ENCODE measurements around the gene TP53I3.
"Not testable (repeated sequence)": the region's sequence is repeated elsewhere in the genome, so short reads cannot be mapped to it uniquely, and the experiment has no call there.

TP53I3 gene, protein sequence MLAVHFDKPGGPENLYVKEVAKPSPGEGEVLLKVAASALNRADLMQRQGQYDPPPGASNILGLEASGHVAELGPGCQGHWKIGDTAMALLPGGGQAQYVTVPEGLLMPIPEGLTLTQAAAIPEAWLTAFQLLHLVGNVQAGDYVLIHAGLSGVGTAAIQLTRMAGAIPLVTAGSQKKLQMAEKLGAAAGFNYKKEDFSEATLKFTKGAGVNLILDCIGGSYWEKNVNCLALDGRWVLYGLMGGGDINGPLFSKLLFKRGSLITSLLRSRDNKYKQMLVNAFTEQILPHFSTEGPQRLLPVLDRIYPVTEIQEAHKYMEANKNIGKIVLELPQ

DNA sequence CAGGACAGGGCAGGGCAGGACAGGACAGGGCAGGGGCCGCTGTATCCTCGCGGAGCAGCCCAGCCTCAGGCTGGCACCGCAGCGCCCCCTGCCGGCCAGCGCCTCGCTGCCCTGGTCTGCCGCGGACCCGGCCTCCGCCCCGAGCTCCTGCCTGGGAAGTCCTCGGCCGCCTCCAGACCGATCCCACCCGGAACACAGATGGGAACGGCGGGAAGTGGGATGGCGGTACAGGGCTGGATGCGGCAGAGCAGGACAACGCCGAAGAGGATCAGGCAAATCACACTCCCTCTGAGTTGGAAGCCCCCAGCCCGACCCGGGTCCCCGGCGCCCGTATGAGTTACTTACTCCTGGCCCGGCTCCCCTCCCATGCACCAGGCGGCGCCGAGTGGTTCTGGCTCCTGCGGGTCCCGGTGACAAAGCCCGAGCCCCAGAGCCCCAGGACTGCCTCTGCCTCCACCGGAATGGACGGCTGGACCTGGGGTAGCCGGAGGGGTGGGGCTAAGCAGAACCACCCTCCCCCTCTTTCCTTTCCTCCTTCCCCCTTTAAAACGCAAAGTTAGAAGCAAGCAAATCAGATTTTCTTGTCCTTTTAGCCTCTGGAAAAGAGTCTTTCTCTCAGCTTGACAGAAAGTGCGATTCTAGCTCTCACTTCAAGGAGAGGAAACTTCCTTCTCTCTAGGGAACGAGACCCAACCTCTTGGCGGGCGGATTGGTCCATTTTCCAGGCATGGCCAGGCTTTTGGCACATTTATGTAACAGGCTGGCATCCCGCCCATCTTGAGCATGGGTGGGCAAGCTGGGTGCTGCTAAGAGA is at the start of gene TP53I3:
Gene TP53I3, minus strand, starts transcription at position 449 of the 814 bp plus-strand sequence. CDS start 508 bp downstream, outside the sequence.
- DNase-seq = peak; percentile 50 to 93 (median 84)
- intact Hi-C loops (cut with DNase I) = loop anchor here (10.0 kb wide), 1 partner anchor 260 kb away; no protein-coding TSS in a partner anchor

DNA sequence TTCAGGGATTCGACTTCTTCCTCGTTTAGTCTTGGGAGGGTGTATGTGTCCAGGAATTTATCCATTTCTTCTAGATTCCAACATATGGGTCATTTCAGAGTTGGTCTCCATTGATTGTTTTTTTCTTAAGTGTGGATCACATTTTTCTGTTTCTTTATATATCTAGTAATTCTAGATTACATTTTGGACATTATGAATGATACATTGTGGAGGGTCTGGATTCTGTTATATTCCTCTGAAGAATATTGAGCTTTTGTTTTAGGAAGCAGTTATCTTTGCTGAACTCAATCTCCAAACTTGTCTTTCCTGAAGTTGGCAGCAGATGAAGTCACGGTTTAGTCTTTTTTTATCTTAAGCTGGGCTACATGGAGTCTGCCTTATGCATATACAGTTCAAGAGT is 47.9 kb upstream of the TP53I3 start:
- intact Hi-C loops (cut with DNase I) = no loop called here
- no peak for DNase-seq

DNA sequence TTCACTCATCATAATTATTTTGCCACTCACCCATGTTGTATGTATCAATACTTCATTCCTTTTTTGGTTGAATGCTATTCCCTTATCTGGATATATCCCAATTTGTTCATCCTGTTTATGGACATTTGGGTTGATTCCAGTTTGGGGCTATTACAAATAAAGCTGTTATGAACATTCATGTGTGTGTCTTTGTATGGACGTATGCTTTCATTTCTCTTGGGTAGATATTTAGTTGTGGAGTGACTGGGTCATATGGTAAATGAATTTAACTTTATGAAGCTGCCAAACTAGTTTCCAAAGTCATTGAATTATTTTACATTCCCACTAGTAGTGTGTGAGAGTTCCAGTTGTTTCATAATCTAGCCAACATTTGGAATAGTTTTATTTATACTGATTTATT is 41.3 kb upstream of the TP53I3 start:
- no peak for DNase-seq
- intact Hi-C loops (cut with DNase I) = loop anchor here (10.0 kb wide), 1 partner anchor 51 kb away; the partner anchor contains the start of gene SF3B6

DNA sequence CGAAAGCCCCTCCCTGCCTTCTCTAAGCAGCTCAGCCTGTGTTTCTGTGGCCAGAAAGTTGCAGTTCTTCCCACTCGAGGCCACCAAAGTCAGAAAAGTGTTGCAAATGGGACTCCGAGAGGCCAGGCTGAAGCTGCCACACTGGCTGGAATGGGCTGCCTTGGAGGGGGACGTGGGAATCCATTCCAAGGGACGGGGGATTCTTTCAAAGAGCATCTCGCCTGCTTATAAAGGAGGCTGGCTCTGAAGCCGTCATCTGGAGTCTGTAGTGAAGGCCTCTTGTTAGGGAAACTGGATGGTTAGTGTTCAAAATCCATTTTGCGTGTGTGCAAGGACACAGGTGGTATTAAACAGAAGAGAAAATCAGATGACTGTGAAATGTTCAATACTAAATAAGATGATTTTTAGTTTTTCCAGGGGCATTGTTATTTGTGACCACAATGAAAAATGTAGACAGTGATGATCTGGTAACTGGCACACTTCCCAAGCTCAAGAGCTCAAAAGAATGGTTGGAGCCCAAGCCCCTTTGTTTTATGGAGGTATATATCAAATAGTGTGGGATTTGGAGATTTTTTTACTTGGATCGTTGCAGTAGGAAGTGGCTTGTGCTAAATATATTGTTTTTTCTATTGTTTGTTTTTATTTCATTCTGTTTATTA is 39.4 kb upstream of the TP53I3 start:
- peak in 2 of 42 donors; percentile 49 to 50 for DNase-seq
- intact Hi-C loops (cut with DNase I) = loop anchor here (10.0 kb wide), 1 partner anchor 49 kb away; the partner anchor contains the start of gene SF3B6

DNA sequence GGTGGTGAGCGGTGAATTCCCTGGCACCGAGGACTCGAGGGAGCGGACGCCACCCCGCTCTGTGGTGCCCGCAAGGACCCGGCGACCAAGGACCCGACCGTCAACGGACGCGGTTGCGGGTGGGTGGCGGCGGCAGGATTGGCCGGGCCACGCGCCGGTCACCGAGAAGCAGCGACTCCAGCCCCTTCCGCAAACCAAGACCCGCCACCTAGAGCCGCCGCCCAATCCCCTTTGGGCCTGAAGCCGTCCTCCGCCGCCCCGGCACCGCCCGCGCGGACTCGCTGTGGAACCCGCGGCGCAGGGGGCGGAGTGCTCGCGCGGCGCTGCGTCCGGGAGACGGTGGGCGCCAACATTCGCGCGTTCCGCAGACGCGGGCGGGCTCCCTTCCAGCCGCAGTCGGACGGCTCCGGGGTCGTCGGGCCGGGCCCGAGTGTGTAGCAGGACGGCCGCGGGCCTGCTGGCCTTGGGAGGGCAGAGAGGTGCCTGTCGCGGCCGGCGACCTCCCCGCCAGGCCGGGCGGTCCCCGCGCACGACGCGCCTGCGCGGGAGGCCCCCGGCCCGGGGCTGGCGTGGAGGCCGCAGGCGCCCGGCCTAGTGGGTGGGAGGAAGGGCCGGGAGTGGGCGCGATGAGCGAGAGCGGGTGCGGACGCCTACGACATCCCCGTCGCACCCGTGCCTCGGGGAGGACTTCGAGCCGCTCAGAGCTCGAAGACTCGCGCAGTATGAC is 38.7 kb upstream of the TP53I3 start, which contains the start of the genes FAM228B and PFN4:
Gene FAM228B, plus strand, starts transcription at position 275 of the 727 bp plus-strand sequence. CDS start 893 bp downstream, outside the sequence.
Gene PFN4, minus strand, starts transcription at position 140 of the 727 bp plus-strand sequence. CDS start 799 bp downstream, outside the sequence.
- intact Hi-C loops (cut with DNase I) = loop anchor here (10.0 kb wide), 1 partner anchor 49 kb away; the partner anchor contains the start of gene SF3B6
- DNase-seq = peak; percentile 71 to 94 (median 89)

DNA sequence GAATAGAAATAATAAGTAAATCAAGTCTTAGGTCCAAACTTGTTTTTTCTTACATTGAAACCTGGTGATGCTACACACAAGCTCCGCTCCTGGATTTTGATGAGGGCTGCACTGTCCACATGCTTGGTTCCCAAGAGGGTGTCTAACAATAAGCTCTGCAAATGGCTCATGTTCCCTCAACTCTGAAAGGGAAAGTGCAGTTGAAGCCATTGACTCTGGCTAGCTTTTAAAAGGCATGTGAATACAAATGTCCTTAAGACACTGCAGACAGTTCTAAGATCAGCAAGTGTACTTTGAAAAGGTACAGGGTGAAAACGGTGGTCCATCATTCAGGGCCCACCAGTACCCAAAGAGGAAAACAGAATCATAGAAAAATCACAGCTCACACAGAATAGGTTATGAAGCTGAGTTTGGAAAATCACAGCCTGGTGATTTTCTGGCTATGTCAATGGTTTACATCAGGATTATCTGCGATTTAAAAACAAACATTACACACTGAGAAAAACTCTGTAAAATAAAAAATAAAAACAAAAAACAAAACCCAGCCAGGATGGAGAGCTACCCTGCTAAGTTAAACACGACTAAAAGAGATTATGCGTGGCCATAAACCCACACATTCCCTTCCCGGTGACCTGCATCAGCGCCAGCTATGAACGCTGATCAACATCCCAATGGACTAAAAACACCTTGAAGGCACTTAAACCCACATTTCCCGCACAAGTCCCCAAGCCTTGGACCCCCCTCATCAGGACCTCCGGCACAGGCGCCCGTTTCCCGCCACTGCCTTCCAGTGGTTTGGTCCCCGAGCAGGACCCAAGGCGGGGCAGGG is 37.9 kb upstream of the TP53I3 start:
- DNase-seq = peak in 1 of 42 donors; percentile 10

DNA sequence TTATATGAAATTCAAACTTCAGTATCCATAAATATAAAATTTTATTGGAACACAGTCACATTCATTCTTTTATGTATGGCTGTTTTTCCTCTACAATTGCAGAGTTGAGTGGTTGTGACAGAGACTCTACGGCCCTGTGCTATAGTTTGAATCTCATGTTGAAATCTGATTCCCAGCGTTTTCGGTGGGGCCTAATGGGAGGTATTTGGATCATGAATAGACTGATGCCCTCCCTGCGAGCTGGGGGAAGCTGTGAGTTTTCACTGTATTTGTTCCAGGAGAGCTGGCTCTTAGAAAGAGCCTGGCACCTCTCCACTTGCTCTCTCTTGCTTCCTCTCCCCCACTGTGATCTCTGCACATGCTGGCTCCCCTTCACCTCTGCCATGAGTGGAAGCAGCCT is 36.8 kb upstream of the TP53I3 start:
- peak in 1 of 42 donors; percentile 11 for DNase-seq
- intact Hi-C loops (cut with DNase I) = loop anchor here (10.0 kb wide), 1 partner anchor 47 kb away; the partner anchor contains the start of gene SF3B6

More for the DNA sequence above, 37.9 kb upstream of the TP53I3 start:
- intact Hi-C loops (cut with DNase I) = loop anchor here (10.0 kb wide), 1 partner anchor 48 kb away; the partner anchor contains the start of gene SF3B6

DNA sequence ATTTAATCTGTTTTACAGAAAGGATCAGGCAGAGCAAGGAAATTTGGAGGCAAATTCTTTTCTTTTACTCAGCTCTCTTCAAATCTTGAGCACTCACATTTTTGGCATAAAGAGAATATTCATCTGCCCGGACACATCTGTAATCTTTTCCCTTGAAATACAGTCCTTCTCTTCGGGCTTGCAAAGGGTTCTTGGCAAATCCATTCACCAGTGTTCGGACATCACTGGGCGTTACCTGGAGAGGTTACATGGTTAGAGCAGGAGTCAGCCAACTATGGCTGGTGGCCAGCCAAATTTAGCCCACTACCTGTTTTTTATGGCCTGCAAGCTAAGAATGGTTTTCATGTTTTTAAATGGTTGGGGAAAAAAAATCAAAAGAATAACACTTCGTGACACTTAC is 36.4 kb upstream of the TP53I3 start:
- DNase-seq = no peak
- intact Hi-C loops (cut with DNase I) = loop anchor here (10.0 kb wide), 1 partner anchor 46 kb away; the partner anchor contains the start of gene SF3B6

DNA sequence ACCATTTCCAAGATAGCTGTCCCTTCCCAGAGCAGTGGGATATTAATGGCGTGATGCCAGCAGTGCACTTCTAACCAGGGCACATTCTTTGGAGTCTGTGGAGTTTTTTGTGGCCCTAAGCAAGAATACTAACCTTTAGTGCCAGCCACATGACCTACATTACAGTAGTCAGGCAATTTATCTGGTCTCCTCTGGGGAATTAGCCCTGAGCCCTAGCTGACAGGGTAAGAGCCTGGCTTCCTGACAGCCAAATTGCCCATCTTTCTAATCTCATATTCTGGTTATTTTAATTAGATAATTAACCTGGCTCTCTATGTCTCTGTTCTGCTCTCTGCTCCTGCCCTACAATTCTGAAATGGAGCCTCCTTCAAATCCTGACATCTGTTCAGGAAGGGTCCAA is 33.3 kb upstream of the TP53I3 start:
- DNase-seq = no peak
- intact Hi-C loops (cut with DNase I) = no loop called here

DNA sequence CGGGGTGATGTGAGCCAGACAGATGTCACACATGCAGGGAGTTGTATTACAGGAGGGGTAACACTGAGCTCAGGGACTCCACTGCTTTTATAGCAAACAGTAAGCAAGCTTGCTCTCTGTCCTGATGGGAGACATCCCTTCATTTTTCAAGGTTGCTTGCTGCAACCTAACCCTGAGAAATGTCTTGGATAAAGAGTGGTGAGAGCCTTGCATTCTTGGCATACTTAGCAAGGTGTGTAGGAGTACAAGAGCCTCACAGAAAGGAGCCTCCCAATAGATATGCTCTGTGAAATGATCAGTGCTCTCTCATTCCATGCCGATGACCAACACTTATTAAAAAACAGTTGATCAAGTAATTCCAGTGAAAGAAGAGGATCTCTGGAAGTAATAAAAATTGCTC is 30.4 kb upstream of the TP53I3 start:
- intact Hi-C loops (cut with DNase I) = no loop called here
- no peak for DNase-seq

DNA sequence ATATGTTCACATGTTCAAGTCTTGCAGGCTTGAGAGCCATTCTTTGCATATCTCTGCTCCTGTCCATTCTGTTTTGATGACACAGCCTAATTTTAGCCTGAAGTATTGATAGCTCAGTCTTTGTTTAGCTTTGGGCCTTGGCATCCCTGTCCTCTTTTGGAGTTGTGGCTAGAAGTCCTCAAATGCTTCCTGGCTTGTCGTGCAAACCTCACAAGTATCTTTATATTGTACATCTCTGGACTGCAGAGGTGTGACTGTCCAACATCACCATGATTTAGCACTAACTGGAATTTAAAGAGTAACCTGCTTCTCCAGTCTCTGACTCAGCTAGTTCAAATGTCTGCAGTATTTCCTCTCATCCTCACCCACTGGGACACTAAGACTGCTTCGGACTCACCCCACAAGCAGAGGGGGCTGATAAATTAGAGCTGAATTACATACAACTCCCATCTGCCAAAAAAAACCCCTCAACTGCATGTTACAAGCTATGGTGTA is 26.8 kb upstream of the TP53I3 start:
- intact Hi-C loops (cut with DNase I) = no loop called here
- DNase-seq = no peak

DNA sequence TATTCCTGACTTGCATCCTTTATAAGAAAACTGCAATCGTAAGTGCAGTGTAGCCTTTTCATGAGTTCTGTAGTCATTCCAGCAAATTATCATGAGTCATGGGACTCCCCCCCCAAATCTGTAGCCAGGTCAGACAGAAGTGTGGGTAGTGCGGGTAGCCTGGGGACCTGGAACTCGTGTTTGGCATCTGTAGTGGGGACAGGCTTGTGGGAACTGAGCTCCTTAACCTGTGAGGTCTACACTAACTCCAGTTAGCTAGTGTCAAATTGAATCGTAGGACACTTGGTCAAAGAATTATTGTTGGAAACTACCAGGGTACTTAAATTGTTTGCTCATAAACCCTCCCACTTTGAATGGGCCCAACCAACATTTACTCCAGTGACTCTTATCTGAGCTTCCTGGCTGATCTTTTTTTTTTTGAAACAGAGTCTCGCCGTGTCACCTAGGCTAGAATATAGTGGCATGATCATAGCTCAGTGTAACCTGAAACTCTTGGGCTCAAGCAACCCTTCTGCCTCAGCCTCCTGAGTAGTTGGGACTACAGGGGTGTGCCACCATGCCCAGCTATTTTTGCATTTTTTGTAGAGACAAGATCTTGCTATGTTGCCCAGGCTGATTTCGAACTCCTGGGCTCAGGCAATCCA is 26.1 kb upstream of the TP53I3 start:
- intact Hi-C loops (cut with DNase I) = no loop called here
- DNase-seq = no peak

DNA sequence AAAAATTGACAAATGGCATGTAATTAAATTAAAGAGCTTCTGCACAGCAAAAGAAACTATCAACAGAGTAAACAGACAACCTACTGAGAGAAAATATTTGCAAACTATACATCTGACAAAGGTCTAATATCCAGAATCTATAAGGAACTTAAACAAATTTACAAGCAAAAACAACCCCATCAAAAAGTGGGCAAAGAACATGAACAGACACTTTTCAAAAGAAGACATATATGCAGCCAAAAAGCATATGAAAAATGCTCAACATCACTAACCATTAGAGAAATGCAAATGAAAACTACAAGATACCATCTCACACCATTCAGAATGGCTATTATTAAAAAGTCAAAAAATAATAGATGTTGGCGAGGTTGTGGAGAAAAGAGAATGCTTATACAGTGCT is 24.8 kb upstream of the TP53I3 start:
- intact Hi-C loops (cut with DNase I); DNase-seq: not testable (repeated sequence)

DNA sequence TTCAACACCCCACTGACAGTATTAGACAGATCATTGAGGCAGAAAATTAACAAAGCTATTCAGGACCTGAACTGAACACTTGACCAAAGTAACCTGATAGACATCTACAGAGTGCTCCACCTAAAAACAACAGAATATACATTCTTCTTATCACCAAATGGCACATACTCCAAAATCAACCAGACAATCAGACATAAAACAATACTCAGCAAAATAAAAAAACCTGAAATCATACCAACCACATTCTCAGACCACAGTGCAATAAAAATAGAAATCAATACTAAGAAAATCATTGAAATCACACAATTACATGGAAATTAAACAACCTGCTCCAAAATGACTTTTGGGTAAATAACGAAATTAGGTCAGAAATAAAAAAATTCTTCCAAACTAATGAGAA is 22.7 kb upstream of the TP53I3 start:
- no peak for DNase-seq
- intact Hi-C loops (cut with DNase I) = no loop called here

DNA sequence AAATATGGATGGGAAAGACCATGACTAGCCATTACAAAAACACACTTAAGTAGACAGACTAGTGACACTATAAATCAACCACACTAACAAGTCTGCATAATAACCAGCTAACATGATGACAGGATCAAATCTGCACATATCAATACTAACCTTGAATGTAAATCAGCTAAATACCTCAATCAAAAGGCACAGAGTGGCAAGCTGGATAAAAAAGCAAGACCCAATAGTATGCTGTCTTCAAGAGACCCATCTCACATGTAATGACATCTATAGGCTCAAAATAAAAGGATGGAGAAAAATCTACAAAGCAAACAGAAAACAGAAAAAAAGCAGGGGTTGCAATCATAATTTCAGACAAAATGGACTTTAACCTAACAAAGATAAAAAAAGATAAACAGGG is 22.2 kb upstream of the TP53I3 start:
- intact Hi-C loops (cut with DNase I) = no loop called here

DNA sequence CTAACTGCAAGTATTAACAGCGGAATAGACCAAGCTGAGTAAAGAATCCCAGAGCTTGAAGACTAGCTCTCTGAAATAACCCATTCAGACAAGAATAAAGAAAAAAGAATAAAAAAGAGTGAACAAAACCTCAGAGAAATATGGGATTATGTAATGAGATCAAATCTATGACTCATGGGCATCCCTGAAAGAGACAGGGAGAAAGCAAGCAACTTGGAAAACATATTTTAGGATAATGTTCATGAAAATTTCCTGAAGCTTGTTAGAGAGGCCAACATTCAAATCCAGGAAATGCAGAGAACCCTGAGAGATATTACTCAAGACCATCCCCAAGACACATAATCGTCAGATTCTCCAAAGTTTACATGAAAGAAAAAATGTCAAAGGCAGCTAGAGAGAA is 21.2 kb upstream of the TP53I3 start:
- DNase-seq = no peak
- intact Hi-C loops (cut with DNase I) = no loop called here

More for the DNA sequence above, 22.2 kb upstream of the TP53I3 start:
- no peak for DNase-seq

DNA sequence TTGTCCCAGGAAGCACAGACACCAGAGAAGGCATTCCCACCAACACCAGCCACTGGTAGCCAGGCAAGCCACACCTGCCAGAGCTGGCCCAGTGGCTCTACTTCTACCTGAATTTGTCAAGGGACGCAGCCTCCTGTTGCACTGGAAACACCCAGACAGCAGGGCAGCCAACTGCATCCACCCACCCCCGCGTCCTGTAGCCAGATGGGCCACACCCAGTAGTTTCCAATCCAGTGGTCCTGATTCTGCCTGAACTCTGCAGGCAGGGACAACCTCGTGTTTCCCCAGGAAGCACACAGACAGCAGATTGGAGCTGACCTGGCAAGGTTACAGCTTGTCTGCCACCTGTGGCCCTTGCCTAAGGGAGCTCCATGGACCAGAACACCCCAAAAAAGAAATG is 20.3 kb upstream of the TP53I3 start:
- intact Hi-C loops (cut with DNase I) = no loop called here
- no peak for DNase-seq

Data from head of caudate nucleus (tissue), 42 donors.